GM23338 (cell line): Measurements from ENCODE around the gene RNF217. TPM values are rescaled to one million over a fixed set of nuclear protein-coding genes. Genes with fewer than 3 reads are reported as not detected.

Experiments
- ATAC-seq: fragments of 200-7000 bp; cut with Tn5 transposase; 3 replicates; pipeline ENCODE4 v1.9.1; 2020
- DNase-seq: peaks from one replicate; pipeline ENCODE4 v3.0.0-alpha.2; 2015; ENCODE audit warnings: low spot score
- H2AFZ ChIP-seq: fragments of 200-600 bp; sonication (generic); 2 replicates; pipeline ENCODE4 v1.8.0; 2016; ENCODE audit warnings: antibody characterized with exemption, mild to moderate bottlenecking, moderate library complexity
- H3F3A ChIP-seq: fragments of 200-600 bp; sonication (generic); replicated peaks from 2 replicates; pipeline ENCODE4 v1.8.0; 2017; ENCODE audit warnings: antibody characterized with exemption, mixed run types, low read depth
- H3K27ac ChIP-seq: fragments of 200-600 bp; sonication (generic); 2 replicates; pipeline ENCODE4 v1.6.1; 2016; ENCODE audit warnings: low read depth
- H3K27me3 ChIP-seq: fragments of 200-600 bp; sonication (generic); 2 replicates; pipeline ENCODE4 v1.8.0; 2016; ENCODE audit warnings: mild to moderate bottlenecking, mixed run types, moderate library complexity; ENCODE audit not compliant: insufficient read depth
- H3K36me3 ChIP-seq: fragments of 200-600 bp; sonication (generic); 2 replicates; pipeline ENCODE4 v1.8.0; 2016; ENCODE audit warnings: mild to moderate bottlenecking; ENCODE audit not compliant: insufficient read depth
- H3K4me1 ChIP-seq: fragments of 200-600 bp; sonication (generic); 2 replicates; pipeline ENCODE4 v1.8.0; 2016; ENCODE audit warnings: mild to moderate bottlenecking, moderate library complexity; ENCODE audit not compliant: insufficient read depth
- H3K4me2 ChIP-seq: fragments of 200-600 bp; sonication (generic); 2 replicates; pipeline ENCODE4 v1.7.1; 2017; ENCODE audit warnings: mixed run types
- H3K4me3 ChIP-seq: fragments of 200-600 bp; sonication (generic); 2 replicates; pipeline ENCODE4 v1.6.1; 2016; ENCODE audit warnings: mixed run types
- H3K79me2 ChIP-seq: fragments of 200-600 bp; sonication (generic); replicated peaks from 2 replicates; pipeline ENCODE4 v1.8.0; 2017; ENCODE audit warnings: mild to moderate bottlenecking; ENCODE audit not compliant: insufficient read depth
- H3K9me2 ChIP-seq: fragments of 200-600 bp; sonication (generic); 2 replicates; pipeline ENCODE4 v1.8.0; 2017; ENCODE audit not compliant: insufficient read depth
- H4K20me1 ChIP-seq: fragments of 200-600 bp; sonication (generic); replicated peaks from 2 replicates; pipeline ENCODE4 v1.8.0; 2017; ENCODE audit warnings: mild to moderate bottlenecking; ENCODE audit not compliant: insufficient read depth
- H3K27ac Mint-ChIP-seq: 2 replicates; pipeline ENCODE4 v1.8.0; 2020; ENCODE audit warnings: inconsistent platforms, mild to moderate bottlenecking, moderate library complexity, mixed read lengths
- H3K27me3 Mint-ChIP-seq: 3 replicates; pipeline ENCODE4 v1.8.0; 2022; ENCODE audit warnings: low read depth, mild to moderate bottlenecking, moderate library complexity, mixed read lengths, inconsistent platforms; ENCODE audit not compliant: insufficient read depth, poor library complexity
- H3K36me3 Mint-ChIP-seq: 3 replicates; pipeline ENCODE4 v1.8.0; 2021; ENCODE audit warnings: low read depth, mild to moderate bottlenecking, inconsistent platforms, moderate library complexity, mixed read lengths
- H3K4me1 Mint-ChIP-seq: 3 replicates; pipeline ENCODE4 v1.8.0; 2020; ENCODE audit warnings: mild to moderate bottlenecking, inconsistent platforms, mixed read lengths
- H3K4me3 Mint-ChIP-seq: 3 replicates; pipeline ENCODE4 v1.8.0; 2021; ENCODE audit warnings: moderate library complexity, mild to moderate bottlenecking, inconsistent platforms, mixed read lengths
- H3K9me3 Mint-ChIP-seq: 3 replicates; pipeline ENCODE4 v1.8.0; 2020; ENCODE audit warnings: moderate library complexity, mild to moderate bottlenecking, inconsistent platforms, mixed read lengths
- CREB1 ChIP-seq: fragments of 250-450 bp; sonication (Bioruptor Pico); IDR thresholded peaks from 2 replicates; pipeline ENCODE4 v1.5.0; 2020; ENCODE audit warnings: low read depth, mild to moderate bottlenecking, moderate library complexity
- EZH2 ChIP-seq: fragments of 200-600 bp; sonication (generic); IDR thresholded peaks from one replicate; pipeline ENCODE4 v1.8.0; 2017; ENCODE audit warnings: antibody characterized with exemption, mild to moderate bottlenecking, low read depth; ENCODE audit not compliant: unreplicated experiment
- EZH2phosphoT487 ChIP-seq: fragments of 200-600 bp; sonication (generic); IDR thresholded peaks from one replicate; pipeline ENCODE4 v1.8.1; 2018; ENCODE audit warnings: antibody characterized with exemption; ENCODE audit not compliant: unreplicated experiment
- JUNB ChIP-seq: IDR thresholded peaks from one replicate; pipeline ENCODE4 v1.6.1; 2016; ENCODE audit warnings: antibody characterized with exemption; ENCODE audit not compliant: unreplicated experiment
- NANOG ChIP-seq: IDR thresholded peaks from 2 replicates; pipeline ENCODE4 v1.6.1; 2016; ENCODE audit warnings: antibody characterized with exemption, borderline replicate concordance
- POLR2AphosphoS5 ChIP-seq: IDR thresholded peaks from 2 replicates; pipeline ENCODE4 v1.6.1; 2016; ENCODE audit warnings: antibody characterized with exemption, low read depth
- STAT1 ChIP-seq: IDR thresholded peaks from one replicate; pipeline ENCODE4 v1.6.1; 2016; ENCODE audit warnings: antibody characterized with exemption; ENCODE audit not compliant: unreplicated experiment
- ZNF114 ChIP-seq: fragments of 250-450 bp; sonication (Bioruptor Pico); IDR thresholded peaks from 2 replicates; pipeline ENCODE4 v1.5.0; 2020; ENCODE audit warnings: mild to moderate bottlenecking, moderate library complexity
- ZNF331 ChIP-seq: fragments of 250-450 bp; sonication (Bioruptor Pico); IDR thresholded peaks from 2 replicates; pipeline ENCODE4 v1.5.0; 2020; ENCODE audit warnings: low read depth, mild to moderate bottlenecking, moderate library complexity
- polyA plus RNA-seq: library from polyadenylated mRNA; unstranded; fragments of >200 nt; fragmentation: Nextera tagmentation; extraction: Ambion mirVana; gene quantifications from 2 replicates; pipeline ENCODE4 v1.2.1, GENCODE V29; 2016
- total RNA-seq: library from RNA; depleted of rRNA; stranded (reverse); fragments of >200 nt; shearing (Covaris generic); gene quantifications from 2 replicates; pipeline ENCODE4 v1.2.3, GENCODE V29; 2014
- TF ChIP-seq, protein P1 (sequence below): fragments of 250-450 bp; sonication (Bioruptor Pico); IDR thresholded peaks from 2 replicates; pipeline ENCODE4 v1.5.0; 2020; ENCODE audit warnings: mild to moderate bottlenecking, moderate library complexity
- TF ChIP-seq, protein P2 (sequence below): IDR thresholded peaks from 2 replicates; pipeline ENCODE4 v1.6.1; 2016; ENCODE audit warnings: antibody characterized with exemption
- TF ChIP-seq, protein P3 (sequence below): IDR thresholded peaks from one replicate; pipeline ENCODE4 v1.6.1; 2018; ENCODE audit warnings: antibody characterized with exemption; ENCODE audit not compliant: unreplicated experiment
- TF ChIP-seq, protein P4 (sequence below), 2 experiments: fragments of 200-600 bp in 1 of 2; sonication (generic) in 1 of 2; conservative IDR thresholded peaks; 2 replicates each; pipeline versions ENCODE4 v1.5.1 to v1.6.1; 2016 to 2017; ENCODE audit warnings: antibody characterized with exemption in 2 of 2, low read depth in 2 of 2, mild to moderate bottlenecking in 2 of 2, moderate library complexity in 1 of 2

Gene RNF217
- total and polyA plus RNA-seq, 2 experiments from 2014 or later, result 1.7 to 6.2 TPM

DNA sequence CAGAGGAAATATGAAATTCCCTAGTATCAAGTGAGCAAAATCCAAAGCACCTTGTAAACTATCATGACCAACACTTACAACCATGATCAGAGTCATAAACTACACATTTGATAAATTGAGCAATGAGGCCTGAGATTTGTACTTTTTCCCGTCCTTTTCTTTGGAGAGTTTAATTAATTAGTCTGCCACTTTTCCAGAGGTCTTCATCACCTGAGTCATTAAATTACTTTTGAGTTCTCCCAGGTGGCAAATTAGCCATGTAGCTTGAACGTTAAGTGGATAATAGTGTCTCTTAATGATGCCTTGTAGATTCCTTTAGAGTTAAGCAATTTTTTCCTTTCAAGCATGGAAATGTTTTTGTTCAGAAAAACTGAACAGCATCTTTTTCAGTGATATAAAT is 75.6 kb downstream of the RNF217 start:
- Mint-ChIP-seq H3K27me3 (no peaks in the 10 kb centered on the region), H3K4me1 (no peaks in the 10 kb centered on the region), H3K36me3 (no peaks in the 10 kb centered on the region), H3K4me3 (no peak overlapping the region), H3K27ac (no peak overlapping the region), H3K9me3 (no peaks in the 10 kb centered on the region; the same call in 2 of the 3 replicates)
- Histone ChIP-seq H3K36me3 (no peaks in the 10 kb centered on the region), H2AFZ (no peak overlapping the region), H3K4me1 (no peaks in the 10 kb centered on the region), H3F3A (no peaks in the 10 kb centered on the region), H3K27me3 (no peaks in the 10 kb centered on the region), H3K9me2 (no peaks in the 10 kb centered on the region; the same call in 1 of the 2 replicates), H3K79me2 (no peaks in the 10 kb centered on the region), H3K27ac (no peak overlapping the region), H4K20me1 (no peaks in the 10 kb centered on the region), H3K4me3 (no peak overlapping the region), H3K4me2 (no peak overlapping the region)
- no peak for TF ChIP-seq STAT1
- TF ChIP-seq EZH2phosphoT487, result no peak
- TF ChIP-seq POLR2AphosphoS5, result no peak
- TF ChIP-seq ZNF114, result no peak
- no peak for TF ChIP-seq EZH2
- TF ChIP-seq, protein P1, sequence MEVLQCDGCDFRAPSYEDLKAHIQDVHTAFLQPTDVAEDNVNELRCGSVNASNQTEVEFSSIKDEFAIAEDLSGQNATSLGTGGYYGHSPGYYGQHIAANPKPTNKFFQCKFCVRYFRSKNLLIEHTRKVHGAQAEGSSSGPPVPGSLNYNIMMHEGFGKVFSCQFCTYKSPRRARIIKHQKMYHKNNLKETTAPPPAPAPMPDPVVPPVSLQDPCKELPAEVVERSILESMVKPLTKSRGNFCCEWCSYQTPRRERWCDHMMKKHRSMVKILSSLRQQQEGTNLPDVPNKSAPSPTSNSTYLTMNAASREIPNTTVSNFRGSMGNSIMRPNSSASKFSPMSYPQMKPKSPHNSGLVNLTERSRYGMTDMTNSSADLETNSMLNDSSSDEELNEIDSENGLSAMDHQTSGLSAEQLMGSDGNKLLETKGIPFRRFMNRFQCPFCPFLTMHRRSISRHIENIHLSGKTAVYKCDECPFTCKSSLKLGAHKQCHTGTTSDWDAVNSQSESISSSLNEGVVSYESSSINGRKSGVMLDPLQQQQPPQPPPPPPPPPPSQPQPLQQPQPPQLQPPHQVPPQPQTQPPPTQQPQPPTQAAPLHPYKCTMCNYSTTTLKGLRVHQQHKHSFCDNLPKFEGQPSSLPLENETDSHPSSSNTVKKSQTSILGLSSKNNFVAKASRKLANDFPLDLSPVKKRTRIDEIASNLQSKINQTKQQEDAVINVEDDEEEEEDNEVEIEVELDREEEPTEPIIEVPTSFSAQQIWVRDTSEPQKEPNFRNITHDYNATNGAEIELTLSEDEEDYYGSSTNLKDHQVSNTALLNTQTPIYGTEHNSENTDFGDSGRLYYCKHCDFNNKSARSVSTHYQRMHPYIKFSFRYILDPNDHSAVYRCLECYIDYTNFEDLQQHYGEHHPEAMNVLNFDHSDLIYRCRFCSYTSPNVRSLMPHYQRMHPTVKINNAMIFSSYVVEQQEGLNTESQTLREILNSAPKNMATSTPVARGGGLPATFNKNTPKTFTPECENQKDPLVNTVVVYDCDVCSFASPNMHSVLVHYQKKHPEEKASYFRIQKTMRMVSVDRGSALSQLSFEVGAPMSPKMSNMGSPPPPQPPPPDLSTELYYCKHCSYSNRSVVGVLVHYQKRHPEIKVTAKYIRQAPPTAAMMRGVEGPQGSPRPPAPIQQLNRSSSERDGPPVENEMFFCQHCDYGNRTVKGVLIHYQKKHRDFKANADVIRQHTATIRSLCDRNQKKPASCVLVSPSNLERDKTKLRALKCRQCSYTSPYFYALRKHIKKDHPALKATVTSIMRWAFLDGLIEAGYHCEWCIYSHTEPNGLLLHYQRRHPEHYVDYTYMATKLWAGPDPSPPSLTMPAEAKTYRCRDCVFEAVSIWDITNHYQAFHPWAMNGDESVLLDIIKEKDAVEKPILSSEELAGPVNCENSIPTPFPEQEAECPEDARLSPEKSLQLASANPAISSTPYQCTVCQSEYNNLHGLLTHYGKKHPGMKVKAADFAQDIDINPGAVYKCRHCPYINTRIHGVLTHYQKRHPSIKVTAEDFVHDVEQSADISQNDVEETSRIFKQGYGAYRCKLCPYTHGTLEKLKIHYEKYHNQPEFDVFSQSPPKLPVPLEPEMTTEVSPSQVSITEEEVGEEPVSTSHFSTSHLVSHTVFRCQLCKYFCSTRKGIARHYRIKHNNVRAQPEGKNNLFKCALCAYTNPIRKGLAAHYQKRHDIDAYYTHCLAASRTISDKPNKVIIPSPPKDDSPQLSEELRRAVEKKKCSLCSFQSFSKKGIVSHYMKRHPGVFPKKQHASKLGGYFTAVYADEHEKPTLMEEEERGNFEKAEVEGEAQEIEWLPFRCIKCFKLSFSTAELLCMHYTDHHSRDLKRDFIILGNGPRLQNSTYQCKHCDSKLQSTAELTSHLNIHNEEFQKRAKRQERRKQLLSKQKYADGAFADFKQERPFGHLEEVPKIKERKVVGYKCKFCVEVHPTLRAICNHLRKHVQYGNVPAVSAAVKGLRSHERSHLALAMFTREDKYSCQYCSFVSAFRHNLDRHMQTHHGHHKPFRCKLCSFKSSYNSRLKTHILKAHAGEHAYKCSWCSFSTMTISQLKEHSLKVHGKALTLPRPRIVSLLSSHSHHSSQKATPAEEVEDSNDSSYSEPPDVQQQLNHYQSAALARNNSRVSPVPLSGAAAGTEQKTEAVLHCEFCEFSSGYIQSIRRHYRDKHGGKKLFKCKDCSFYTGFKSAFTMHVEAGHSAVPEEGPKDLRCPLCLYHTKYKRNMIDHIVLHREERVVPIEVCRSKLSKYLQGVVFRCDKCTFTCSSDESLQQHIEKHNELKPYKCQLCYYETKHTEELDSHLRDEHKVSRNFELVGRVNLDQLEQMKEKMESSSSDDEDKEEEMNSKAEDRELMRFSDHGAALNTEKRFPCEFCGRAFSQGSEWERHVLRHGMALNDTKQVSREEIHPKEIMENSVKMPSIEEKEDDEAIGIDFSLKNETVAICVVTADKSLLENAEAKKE (CRISPR knock-in tag), result no peak
- TF ChIP-seq, protein P2, sequence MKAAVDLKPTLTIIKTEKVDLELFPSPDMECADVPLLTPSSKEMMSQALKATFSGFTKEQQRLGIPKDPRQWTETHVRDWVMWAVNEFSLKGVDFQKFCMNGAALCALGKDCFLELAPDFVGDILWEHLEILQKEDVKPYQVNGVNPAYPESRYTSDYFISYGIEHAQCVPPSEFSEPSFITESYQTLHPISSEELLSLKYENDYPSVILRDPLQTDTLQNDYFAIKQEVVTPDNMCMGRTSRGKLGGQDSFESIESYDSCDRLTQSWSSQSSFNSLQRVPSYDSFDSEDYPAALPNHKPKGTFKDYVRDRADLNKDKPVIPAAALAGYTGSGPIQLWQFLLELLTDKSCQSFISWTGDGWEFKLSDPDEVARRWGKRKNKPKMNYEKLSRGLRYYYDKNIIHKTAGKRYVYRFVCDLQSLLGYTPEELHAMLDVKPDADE, result no peak
- TF ChIP-seq, protein P3, sequence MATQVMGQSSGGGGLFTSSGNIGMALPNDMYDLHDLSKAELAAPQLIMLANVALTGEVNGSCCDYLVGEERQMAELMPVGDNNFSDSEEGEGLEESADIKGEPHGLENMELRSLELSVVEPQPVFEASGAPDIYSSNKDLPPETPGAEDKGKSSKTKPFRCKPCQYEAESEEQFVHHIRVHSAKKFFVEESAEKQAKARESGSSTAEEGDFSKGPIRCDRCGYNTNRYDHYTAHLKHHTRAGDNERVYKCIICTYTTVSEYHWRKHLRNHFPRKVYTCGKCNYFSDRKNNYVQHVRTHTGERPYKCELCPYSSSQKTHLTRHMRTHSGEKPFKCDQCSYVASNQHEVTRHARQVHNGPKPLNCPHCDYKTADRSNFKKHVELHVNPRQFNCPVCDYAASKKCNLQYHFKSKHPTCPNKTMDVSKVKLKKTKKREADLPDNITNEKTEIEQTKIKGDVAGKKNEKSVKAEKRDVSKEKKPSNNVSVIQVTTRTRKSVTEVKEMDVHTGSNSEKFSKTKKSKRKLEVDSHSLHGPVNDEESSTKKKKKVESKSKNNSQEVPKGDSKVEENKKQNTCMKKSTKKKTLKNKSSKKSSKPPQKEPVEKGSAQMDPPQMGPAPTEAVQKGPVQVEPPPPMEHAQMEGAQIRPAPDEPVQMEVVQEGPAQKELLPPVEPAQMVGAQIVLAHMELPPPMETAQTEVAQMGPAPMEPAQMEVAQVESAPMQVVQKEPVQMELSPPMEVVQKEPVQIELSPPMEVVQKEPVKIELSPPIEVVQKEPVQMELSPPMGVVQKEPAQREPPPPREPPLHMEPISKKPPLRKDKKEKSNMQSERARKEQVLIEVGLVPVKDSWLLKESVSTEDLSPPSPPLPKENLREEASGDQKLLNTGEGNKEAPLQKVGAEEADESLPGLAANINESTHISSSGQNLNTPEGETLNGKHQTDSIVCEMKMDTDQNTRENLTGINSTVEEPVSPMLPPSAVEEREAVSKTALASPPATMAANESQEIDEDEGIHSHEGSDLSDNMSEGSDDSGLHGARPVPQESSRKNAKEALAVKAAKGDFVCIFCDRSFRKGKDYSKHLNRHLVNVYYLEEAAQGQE, result no peak
- TF ChIP-seq, protein P4, sequence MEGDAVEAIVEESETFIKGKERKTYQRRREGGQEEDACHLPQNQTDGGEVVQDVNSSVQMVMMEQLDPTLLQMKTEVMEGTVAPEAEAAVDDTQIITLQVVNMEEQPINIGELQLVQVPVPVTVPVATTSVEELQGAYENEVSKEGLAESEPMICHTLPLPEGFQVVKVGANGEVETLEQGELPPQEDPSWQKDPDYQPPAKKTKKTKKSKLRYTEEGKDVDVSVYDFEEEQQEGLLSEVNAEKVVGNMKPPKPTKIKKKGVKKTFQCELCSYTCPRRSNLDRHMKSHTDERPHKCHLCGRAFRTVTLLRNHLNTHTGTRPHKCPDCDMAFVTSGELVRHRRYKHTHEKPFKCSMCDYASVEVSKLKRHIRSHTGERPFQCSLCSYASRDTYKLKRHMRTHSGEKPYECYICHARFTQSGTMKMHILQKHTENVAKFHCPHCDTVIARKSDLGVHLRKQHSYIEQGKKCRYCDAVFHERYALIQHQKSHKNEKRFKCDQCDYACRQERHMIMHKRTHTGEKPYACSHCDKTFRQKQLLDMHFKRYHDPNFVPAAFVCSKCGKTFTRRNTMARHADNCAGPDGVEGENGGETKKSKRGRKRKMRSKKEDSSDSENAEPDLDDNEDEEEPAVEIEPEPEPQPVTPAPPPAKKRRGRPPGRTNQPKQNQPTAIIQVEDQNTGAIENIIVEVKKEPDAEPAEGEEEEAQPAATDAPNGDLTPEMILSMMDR (conservative IDR thresholded peaks at IDR 0.05; ENCODE audit: low read depth in 2 of 2), result no peak
- TF ChIP-seq ZNF331, result no peak
- no peak for TF ChIP-seq JUNB
- no peak for TF ChIP-seq CREB1 (CRISPR knock-in tag)
- TF ChIP-seq NANOG, result no peak
- no peak for DNase-seq
- no peak for ATAC-seq
